ENCODE data around the gene TSTD1. TPM values are rescaled to one million over a fixed set of nuclear protein-coding genes. Genes with fewer than 3 reads are reported as not detected.
A peak's percentile ranks its signal among the peaks of the same experiment; 100 is the strongest.
"Not testable (repeated sequence)": the region's sequence is repeated elsewhere in the genome, so short reads cannot be mapped to it uniquely, and the experiment has no call there.

The TSTD1 gene
- total RNA-seq, 3 donors from 2014 or later: 48.9 to 105 (median 80.1) TPM

- peaks cover 22% of the 10 kb centered on the region for H3K4me1 ChIP-seq (ENCODE audit: low read depth)
- no peak for TF ChIP-seq CTCF (IDR thresholded peaks at IDR 0.05)
- no peaks in the 10 kb centered on the region for H3K36me3 ChIP-seq (ENCODE audit: low read depth)
- DNase-seq (no peak), ATAC-seq (no peak)
- no peaks in the 10 kb centered on the region for H3K9me3 ChIP-seq
- intact Hi-C loops (cut with DNase I, micrococcal nuclease): no loop called here
- no peak overlapping the region for H3K4me3 ChIP-seq
These were observed 20.2 kb downstream of the TSTD1 start for GRCh38 chr1:161018631-161018930.

- ATAC-seq (no peak), DNase-seq (no peak)
- peaks cover 27% of the 10 kb centered on the region for H3K4me1 ChIP-seq (ENCODE audit: low read depth)
- intact Hi-C loops (cut with DNase I, micrococcal nuclease): no loop called here
- TF ChIP-seq CTCF (IDR thresholded peaks at IDR 0.05): no peak
- no peaks in the 10 kb centered on the region for H3K36me3 ChIP-seq (ENCODE audit: low read depth)
- H3K4me3 ChIP-seq: no peak overlapping the region
- no peaks in the 10 kb centered on the region for H3K9me3 ChIP-seq
These were observed 20.8 kb downstream of the TSTD1 start for GRCh38 chr1:161017756-161018630.

GRCh38 chr1:161017181-161017580, 21.6 kb downstream of the TSTD1 start:
- H3K4me1 ChIP-seq (ENCODE audit: low read depth): peaks cover 31% of the 10 kb centered on the region
- H3K4me3 ChIP-seq; H3K36me3 ChIP-seq (ENCODE audit: low read depth); DNase-seq; ATAC-seq; H3K9me3 ChIP-seq; intact Hi-C loops (cut with DNase I, micrococcal nuclease): not testable (repeated sequence)

- peaks cover 31% of the 10 kb centered on the region for H3K4me1 ChIP-seq (ENCODE audit: low read depth)
- H3K9me3 ChIP-seq; ATAC-seq; intact Hi-C loops (cut with DNase I, micrococcal nuclease); H3K36me3 ChIP-seq (ENCODE audit: low read depth); DNase-seq; H3K4me3 ChIP-seq: not testable (repeated sequence)
These were observed 22.1 kb downstream of the TSTD1 start for GRCh38 chr1:161016683-161017082.

DNA sequence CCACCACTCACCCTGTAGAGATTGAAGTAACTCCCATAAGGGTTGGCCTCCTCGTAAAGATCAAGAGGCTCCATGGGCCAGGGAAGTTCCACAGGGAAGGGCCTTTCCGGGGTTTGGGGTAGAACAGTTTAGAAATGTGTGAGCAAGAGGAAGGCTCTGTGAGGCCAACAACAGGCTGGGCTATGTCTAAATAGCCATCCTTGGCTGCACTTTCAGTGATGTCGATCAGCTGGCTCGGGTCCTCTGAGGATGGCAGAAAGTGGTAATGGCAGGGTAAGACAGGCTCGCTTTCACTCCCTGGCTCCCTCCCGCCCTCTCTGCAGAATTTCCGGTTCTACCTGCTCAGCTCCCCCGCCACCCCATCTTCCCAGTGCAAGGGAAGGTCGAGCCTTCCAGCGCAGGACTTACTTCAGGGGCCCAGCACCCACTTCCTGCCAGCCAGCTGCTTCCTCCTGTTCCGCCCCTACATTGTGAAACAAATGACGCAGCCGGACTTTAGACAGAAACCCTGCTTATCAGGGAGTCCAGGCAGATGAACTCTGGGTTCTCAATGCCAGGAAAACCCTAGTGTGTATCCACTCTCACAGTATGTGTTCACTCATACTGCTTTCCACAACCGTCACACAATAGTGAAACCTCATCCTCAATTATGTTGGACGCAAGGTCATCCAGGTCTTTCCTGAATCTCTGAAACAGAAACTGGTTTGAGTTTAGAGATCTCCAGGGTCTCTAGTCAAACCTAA, 25.1 kb downstream of the TSTD1 start:
- intact Hi-C loops (cut with DNase I, micrococcal nuclease): no loop called here
- Histone ChIP-seq H3K9me3 (no peaks in the 10 kb centered on the region), H3K4me3 (no peak overlapping the region), H3K4me1 (ENCODE audit: low read depth) (peaks cover 31% of the 10 kb centered on the region), H3K36me3 (ENCODE audit: low read depth) (no peaks in the 10 kb centered on the region)
- ATAC-seq (peak; percentile 95), DNase-seq (peak; percentile 87 to 94 (median 93))
- no peak for TF ChIP-seq CTCF (IDR thresholded peaks at IDR 0.05)

DNA sequence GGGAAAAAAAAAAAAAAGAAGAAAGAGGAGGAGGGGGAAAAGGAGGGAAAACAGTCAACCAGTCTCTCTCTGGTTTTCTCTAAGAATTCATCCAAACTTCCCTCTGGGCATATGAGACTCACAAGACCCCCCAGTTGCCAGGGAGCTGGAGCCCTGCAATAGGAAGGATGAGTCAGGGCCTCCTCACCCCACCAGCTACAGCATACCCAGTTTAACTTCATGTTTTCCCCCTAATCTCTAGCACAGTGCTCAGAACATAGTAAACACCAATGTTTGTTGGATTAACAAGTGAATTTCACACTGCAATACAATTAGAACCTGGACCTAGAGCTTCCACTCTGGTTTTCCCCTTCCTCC, 25.7 kb downstream of the TSTD1 start:
- Histone ChIP-seq H3K4me3 (no peak overlapping the region), H3K36me3 (ENCODE audit: low read depth) (no peaks in the 10 kb centered on the region), H3K9me3 (no peaks in the 10 kb centered on the region), H3K4me1 (ENCODE audit: low read depth) (peaks cover 27% of the 10 kb centered on the region)
- no peak for ATAC-seq
- intact Hi-C loops (cut with DNase I, micrococcal nuclease): no loop called here
- no peak for DNase-seq
- no peak for TF ChIP-seq CTCF (IDR thresholded peaks at IDR 0.05)
